ENCODE results near the gene TXK. TPM values are rescaled to one million over a fixed set of nuclear protein-coding genes. Genes with fewer than 3 reads are reported as not detected.

Gene TXK
- total and polyA plus RNA-seq, 3 donors from 2014 or later: 3.1 to 5.9 (median 3.6) TPM

- no peaks in the 10 kb centered on the region for H3K27me3 ChIP-seq
- 67 to 93% methylated on average over 1 of the region's 1 CpG for WGBS, 2 donors
- TF ChIP-seq POLR2A (IDR thresholded peaks at IDR 0.05) (no peak), CTCF (IDR thresholded peaks at IDR 0.05) (no peak)
- no peak overlapping the region for H3K4me3 ChIP-seq
- no peaks in the 10 kb centered on the region for H3K9me3 ChIP-seq
- no peaks in the 10 kb centered on the region for H3K4me1 ChIP-seq
- DNase-seq: no peak
- no peak overlapping the region for H3K27ac ChIP-seq
- intact Hi-C loops (cut with DNase I; ENCODE audit: low total_unique reads): no loop called here
- H3K36me3 ChIP-seq (ENCODE audit: low read depth, missing control alignments): no peaks in the 10 kb centered on the region
Measured at GRCh38 chr4:48163746-48164145, 29.7 kb upstream of the TXK start.

GRCh38 chr4:48162162-48162561 is 28.1 kb upstream of the TXK start:
- WGBS, 2 donors: 71 to 83% methylated on average over 4 of the region's 4 CpGs
- Histone ChIP-seq H3K27ac (no peak overlapping the region), H3K27me3 (no peaks in the 10 kb centered on the region), H3K9me3 (no peaks in the 10 kb centered on the region), H3K4me1 (no peaks in the 10 kb centered on the region), H3K36me3 (ENCODE audit: low read depth, missing control alignments) (no peaks in the 10 kb centered on the region), H3K4me3 (no peak overlapping the region)
- intact Hi-C loops (cut with DNase I; ENCODE audit: low total_unique reads): no loop called here
- DNase-seq: no peak
- no peak for TF ChIP-seq CTCF (IDR thresholded peaks at IDR 0.05)

DNA sequence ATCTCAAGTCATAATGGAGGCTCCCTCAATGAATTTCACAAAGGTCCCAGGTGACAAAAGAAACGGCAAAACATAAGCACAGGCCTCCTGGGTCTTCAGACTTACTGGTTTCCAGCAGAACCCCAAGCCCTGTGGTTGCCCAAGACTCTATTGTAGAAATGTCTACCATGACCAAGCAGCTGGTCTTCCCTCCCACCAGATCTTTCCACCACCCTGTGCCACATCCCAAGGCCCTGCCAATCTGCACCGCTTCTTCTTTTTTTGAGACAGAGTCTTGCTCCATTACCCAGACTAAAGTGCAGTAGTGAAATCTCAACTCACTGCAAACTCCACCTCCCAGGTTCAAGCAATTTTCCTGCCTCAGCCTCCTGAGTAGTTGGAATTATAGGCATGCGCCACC is 23.2 kb upstream of the TXK start:
- no peak for DNase-seq
- intact Hi-C loops (cut with DNase I; ENCODE audit: low total_unique reads): no loop called here
- Histone ChIP-seq H3K27me3 (no peaks in the 10 kb centered on the region), H3K9me3 (no peaks in the 10 kb centered on the region), H3K4me3 (no peak overlapping the region), H3K36me3 (ENCODE audit: low read depth, missing control alignments) (no peaks in the 10 kb centered on the region), H3K4me1 (no peaks in the 10 kb centered on the region), H3K27ac (no peak overlapping the region)
- WGBS, 2 donors: 66 to 92% methylated on average over 3 of the region's 3 CpGs
- TF ChIP-seq CTCF (IDR thresholded peaks at IDR 0.05) (no peak), POLR2A (IDR thresholded peaks at IDR 0.05) (no peak)

- no peak overlapping the region for H3K4me3 ChIP-seq
- H3K9me3 ChIP-seq: no peaks in the 10 kb centered on the region
- H3K4me1 ChIP-seq: no peaks in the 10 kb centered on the region
- H3K27ac ChIP-seq: no peak overlapping the region
- intact Hi-C loops (cut with DNase I; ENCODE audit: low total_unique reads): no loop called here
- H3K36me3 ChIP-seq (ENCODE audit: low read depth, missing control alignments): no peaks in the 10 kb centered on the region
- 92 to 96% methylated on average over 1 of the region's 1 CpG for WGBS, 2 donors
- DNase-seq: no peak
- H3K27me3 ChIP-seq: no peaks in the 10 kb centered on the region
- TF ChIP-seq CTCF (IDR thresholded peaks at IDR 0.05): no peak
- no peak for TF ChIP-seq POLR2A (IDR thresholded peaks at IDR 0.05)
Measured at GRCh38 chr4:48156423-48156822, 22.4 kb upstream of the TXK start.

DNA sequence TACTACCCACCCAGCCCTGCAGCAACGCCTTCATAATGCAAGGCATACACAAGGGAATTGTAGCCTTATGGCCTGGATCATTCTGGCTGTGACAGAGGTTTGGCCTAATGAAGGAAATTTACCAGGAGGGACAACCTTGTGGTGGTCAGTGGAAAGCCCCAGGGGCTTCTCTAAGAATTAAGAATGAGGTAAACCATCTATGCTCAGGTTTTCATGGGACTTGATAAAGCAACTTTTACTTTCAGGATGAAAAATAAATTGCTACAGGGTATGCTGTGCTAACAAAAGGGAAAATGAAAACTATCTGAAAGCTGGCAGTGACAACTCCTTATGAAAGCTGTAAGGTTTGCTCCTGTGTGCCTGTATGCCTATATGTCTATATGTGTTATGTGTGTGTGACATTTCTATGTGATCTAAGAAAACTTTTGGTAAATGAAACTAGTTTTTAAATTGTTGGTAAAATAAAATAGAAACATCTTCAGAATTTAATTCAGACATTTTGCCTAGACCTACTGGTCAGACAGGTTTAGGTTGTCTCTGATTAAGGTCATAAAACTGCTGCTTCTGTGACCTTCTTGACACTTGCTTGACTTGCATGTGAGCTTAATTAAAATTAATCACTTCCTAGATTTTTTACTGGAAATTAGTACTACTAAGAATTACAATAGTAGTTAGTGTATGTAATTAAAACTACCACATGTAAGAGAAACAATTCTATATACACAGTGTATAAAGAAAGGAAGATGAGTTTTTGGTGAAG is 19.9 kb upstream of the TXK start:
- H3K4me1 ChIP-seq: no peaks in the 10 kb centered on the region
- H3K4me3 ChIP-seq: no peak overlapping the region
- DNase-seq: no peak
- no peak overlapping the region for H3K27ac ChIP-seq
- intact Hi-C loops (cut with DNase I; ENCODE audit: low total_unique reads): no loop called here
- TF ChIP-seq CTCF (IDR thresholded peaks at IDR 0.05) (no peak), POLR2A (IDR thresholded peaks at IDR 0.05) (no peak)
- WGBS, 2 donors: 73 to 82% methylated on average over 1 of the region's 1 CpG
- no peaks in the 10 kb centered on the region for H3K27me3 ChIP-seq
- H3K36me3 ChIP-seq (ENCODE audit: low read depth, missing control alignments): no peaks in the 10 kb centered on the region
- no peaks in the 10 kb centered on the region for H3K9me3 ChIP-seq
